Measurements from ENCODE around the gene TNPO2. TPM values are rescaled to one million over a fixed set of nuclear protein-coding genes. Genes with fewer than 3 reads are reported as not detected.

The TNPO2 gene
- polyA plus RNA-seq, 1 experiment = 47.3 TPM

GRCh38 chr19:12708641-12709040 lies 15.1 kb downstream of the TNPO2 start:
- POLR2A ChIA-PET = interaction anchor here (0.6 kb wide), 1 partner anchor 22 kb away, joined by 4 read pairs; no protein-coding TSS in a partner anchor
- Histone ChIP-seq H3K27ac (ENCODE audit: low read depth, low read length) (no peak overlapping the region), H3K4me3 (ENCODE audit: low read depth, low read length) (no peak overlapping the region), H3K27me3 (ENCODE audit: control insufficient read depth, insufficient read depth, low read length) (no peaks in the 10 kb centered on the region), H3K9me3 (ENCODE audit: control insufficient read depth, insufficient read depth, low read length) (no peaks in the 10 kb centered on the region)
- TF ChIP-seq CTCF (IDR thresholded peaks at IDR 0.05; ENCODE audit: low read depth, low read length) = no peak
- no peak for DNase-seq (ENCODE audit: low read depth, low spot score)
- CTCF ChIA-PET = interaction anchor here (0.6 to 2.0 kb wide), 3 partner anchors 9 to 88 kb away, joined by 3 to 9 read pairs (median 3); no protein-coding TSS in a partner anchor

- CTCF ChIA-PET = interaction anchor here (1.1 kb wide), 2 partner anchors 51 to 60 kb away, joined by 3 to 4 read pairs; no protein-coding TSS in a partner anchor
- no peaks in the 10 kb centered on the region; the same call in 1 of the 2 replicates for H3K9me3 ChIP-seq (ENCODE audit: control insufficient read depth, insufficient read depth, low read length)
- no peak overlapping the region for H3K4me3 ChIP-seq (ENCODE audit: low read depth, low read length)
- no peak for DNase-seq (ENCODE audit: low read depth, low spot score)
- POLR2A ChIA-PET = no interaction called here
- no peak overlapping the region for H3K27ac ChIP-seq (ENCODE audit: low read depth, low read length)
- TF ChIP-seq CTCF (IDR thresholded peaks at IDR 0.05; ENCODE audit: low read depth, low read length) = no peak
- H3K27me3 ChIP-seq (ENCODE audit: control insufficient read depth, insufficient read depth, low read length) = no peaks in the 10 kb centered on the region
Measured at GRCh38 chr19:12706332-12706718, 17.4 kb downstream of the TNPO2 start.

GRCh38 chr19:12705654-12706331 lies 17.9 kb downstream of the TNPO2 start:
- TF ChIP-seq CTCF (IDR thresholded peaks at IDR 0.05; ENCODE audit: low read depth, low read length) = no peak
- ChIA-PET POLR2A (no interaction called here), CTCF (interaction anchor here (1.1 kb wide), 1 partner anchor 52 kb away, joined by 3 read pairs; no protein-coding TSS in a partner anchor)
- H3K4me3 ChIP-seq (ENCODE audit: low read depth, low read length) = no peak overlapping the region
- no peak overlapping the region for H3K27ac ChIP-seq (ENCODE audit: low read depth, low read length)
- no peak for DNase-seq (ENCODE audit: low read depth, low spot score)
- H3K27me3 ChIP-seq (ENCODE audit: control insufficient read depth, insufficient read depth, low read length) = no peaks in the 10 kb centered on the region
- no peaks in the 10 kb centered on the region; the same call in 1 of the 2 replicates for H3K9me3 ChIP-seq (ENCODE audit: control insufficient read depth, insufficient read depth, low read length)

DNA sequence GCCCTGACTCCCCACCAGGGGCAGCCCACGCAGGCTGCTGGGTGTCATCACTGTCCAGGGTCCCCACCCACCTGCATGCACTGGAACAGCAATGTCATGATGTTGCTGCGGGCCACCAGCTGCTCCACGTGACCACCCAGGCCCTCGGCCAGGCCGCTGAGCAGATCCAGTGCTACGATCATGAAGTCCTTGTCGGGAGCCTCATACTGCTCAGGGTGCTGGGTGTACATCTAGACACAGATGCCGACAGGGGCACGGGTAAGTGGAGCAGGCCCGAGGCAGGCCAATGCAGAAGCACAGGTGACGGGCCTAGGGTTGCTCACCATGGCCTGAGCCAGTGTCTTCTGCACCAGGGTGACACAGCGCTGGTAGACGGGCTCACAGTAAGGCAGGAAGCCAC lies 18.6 kb downstream of the TNPO2 start:
- POLR2A ChIA-PET = no interaction called here
- Histone ChIP-seq H3K4me3 (ENCODE audit: low read depth, low read length) (no peak overlapping the region), H3K27me3 (ENCODE audit: control insufficient read depth, insufficient read depth, low read length) (no peaks in the 10 kb centered on the region), H3K9me3 (ENCODE audit: control insufficient read depth, insufficient read depth, low read length) (no peaks in the 10 kb centered on the region; the same call in 1 of the 2 replicates), H3K27ac (ENCODE audit: low read depth, low read length) (no peak overlapping the region)
- no peak for TF ChIP-seq CTCF (IDR thresholded peaks at IDR 0.05; ENCODE audit: low read depth, low read length)
- no peak for DNase-seq (ENCODE audit: low read depth, low spot score)
- CTCF ChIA-PET = no interaction called here

DNA sequence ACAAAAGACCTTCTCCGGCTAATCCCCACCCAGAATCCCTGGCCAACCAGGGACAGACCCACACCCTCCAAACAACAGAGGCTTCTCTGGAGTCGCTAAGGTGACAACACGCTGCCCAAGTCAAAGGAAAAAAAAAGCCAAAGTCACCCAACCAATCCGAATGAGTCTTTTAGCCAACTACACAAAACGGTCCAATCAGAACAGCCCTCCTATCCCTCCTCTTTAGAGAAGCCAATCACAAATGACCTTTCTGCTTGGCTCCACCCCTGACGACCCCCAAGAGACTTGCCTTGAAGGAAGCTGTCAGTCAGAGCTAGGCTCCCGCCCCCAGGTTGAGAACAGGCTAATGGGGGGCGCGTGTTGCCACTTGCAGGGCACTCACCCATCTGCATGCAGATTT lies 20.7 kb downstream of the TNPO2 start:
- TF ChIP-seq CTCF (IDR thresholded peaks at IDR 0.05; ENCODE audit: low read depth, low read length) = no peak
- ChIA-PET CTCF (no interaction called here), POLR2A (no interaction called here)
- DNase-seq (ENCODE audit: low read depth, low spot score) = no peak
- Histone ChIP-seq H3K27me3 (ENCODE audit: control insufficient read depth, insufficient read depth, low read length) (no peaks in the 10 kb centered on the region), H3K9me3 (ENCODE audit: control insufficient read depth, insufficient read depth, low read length) (no peaks in the 10 kb centered on the region; the same call in 1 of the 2 replicates), H3K4me3 (ENCODE audit: low read depth, low read length) (no peak overlapping the region), H3K27ac (ENCODE audit: low read depth, low read length) (no peak overlapping the region)

All from AG04450 (cell line).